Mesenchymal stem cell (in vitro differentiated cells and primary cell): Measurements from ENCODE around the gene RBM20.

Source experiments
- DNase-seq: peaks from one replicate; pipeline ENCODE4 v3.0.0-alpha.2; 2013
- H2AFZ ChIP-seq: one replicate; pipeline ENCODE4 v1.6.1; 2013; ENCODE audit warnings: low read depth, mild to moderate bottlenecking, control low read depth, inconsistent platforms, low read length, moderate library complexity
- H2AK5ac ChIP-seq: 2 replicates; pipeline ENCODE4 v1.6.1; 2013; ENCODE audit warnings: low read length, moderate library complexity, mild to moderate bottlenecking, inconsistent platforms; ENCODE audit not compliant: severe bottlenecking
- H2BK120ac ChIP-seq: one replicate; pipeline ENCODE4 v1.6.1; 2013; ENCODE audit warnings: low read depth, mild to moderate bottlenecking, inconsistent platforms, low read length, moderate library complexity
- H2BK12ac ChIP-seq, 2 experiments: one replicate each; pipeline ENCODE4 v1.6.1; 2013; ENCODE audit warnings: inconsistent platforms in 2 of 2, low read length in 2 of 2, mild to moderate bottlenecking in 2 of 2, moderate library complexity in 2 of 2, control low read depth in 1 of 2
- H2BK15ac ChIP-seq: one replicate; pipeline ENCODE4 v1.6.1; 2013; ENCODE audit warnings: mild to moderate bottlenecking, low read depth, inconsistent platforms; ENCODE audit not compliant: poor library complexity, severe bottlenecking
- H2BK5ac ChIP-seq: 2 replicates; pipeline ENCODE4 v1.6.1; 2013; ENCODE audit warnings: low read depth, mild to moderate bottlenecking, low read length, control low read depth, inconsistent platforms; ENCODE audit not compliant: poor library complexity, severe bottlenecking
- H3K14ac ChIP-seq, 2 experiments: one replicate each; pipeline ENCODE4 v1.6.1; 2013; ENCODE audit warnings: inconsistent platforms in 2 of 2, low read length in 2 of 2, control low read depth in 1 of 2, mild to moderate bottlenecking in 1 of 2, moderate library complexity in 1 of 2
- H3K18ac ChIP-seq, 2 experiments: one replicate each; pipeline ENCODE4 v1.6.1; 2013; ENCODE audit warnings: inconsistent platforms in 2 of 2, low read length in 2 of 2, control low read depth in 1 of 2, low read depth in 1 of 2, mild to moderate bottlenecking in 1 of 2
- H3K23ac ChIP-seq, 2 experiments: one replicate each; pipeline ENCODE4 v1.6.1; 2013; ENCODE audit warnings: inconsistent platforms in 2 of 2, low read length in 2 of 2, mild to moderate bottlenecking in 2 of 2, moderate library complexity in 2 of 2, control low read depth in 1 of 2
- H3K27ac ChIP-seq: 2 replicates; pipeline ENCODE4 v1.5.1; 2013; ENCODE audit warnings: mild to moderate bottlenecking, moderate library complexity, low read length, control low read depth, inconsistent platforms; ENCODE audit not compliant: poor library complexity, severe bottlenecking
- H3K27me3 ChIP-seq, 2 experiments: 2 replicates each; pipeline versions ENCODE4 v1.6.1 to v1.7.0; 2013; ENCODE audit warnings: low read length in 2 of 2, mild to moderate bottlenecking in 2 of 2, moderate library complexity in 2 of 2, control low read depth in 1 of 2, inconsistent platforms in 1 of 2; ENCODE audit not compliant: control insufficient read depth in 1 of 2, insufficient read depth in 1 of 2
- H3K36me3 ChIP-seq, 2 experiments: 2 replicates each; pipeline versions ENCODE4 v1.6.1 to v1.7.0; 2013; ENCODE audit warnings: low read length in 2 of 2, control low read depth in 1 of 2, inconsistent platforms in 1 of 2, low read depth in 1 of 2, mild to moderate bottlenecking in 1 of 2; ENCODE audit not compliant: insufficient read depth in 2 of 2, control insufficient read depth in 1 of 2
- H3K4ac ChIP-seq, 2 experiments: one replicate each; pipeline ENCODE4 v1.6.1; 2013; ENCODE audit warnings: inconsistent platforms in 2 of 2, low read length in 2 of 2, mild to moderate bottlenecking in 2 of 2, moderate library complexity in 2 of 2, control low read depth in 1 of 2, low read depth in 1 of 2
- H3K4me1 ChIP-seq: 2 replicates; pipeline ENCODE4 v1.6.1; 2013; ENCODE audit warnings: low read depth, low read length, control low read depth; ENCODE audit not compliant: control insufficient read depth, insufficient read depth
- H3K4me2 ChIP-seq: 2 replicates; pipeline ENCODE4 v1.6.1; 2013; ENCODE audit warnings: low read length, mild to moderate bottlenecking, inconsistent platforms; ENCODE audit not compliant: poor library complexity, severe bottlenecking
- H3K4me3 ChIP-seq, 2 experiments: 2 replicates each; pipeline versions ENCODE4 v1.5.1 to v1.7.0; 2013; ENCODE audit warnings: low read length in 2 of 2, mild to moderate bottlenecking in 2 of 2, control low read depth in 1 of 2, low read depth in 1 of 2; ENCODE audit not compliant: insufficient read depth in 1 of 2
- H3K79me1 ChIP-seq: replicated peaks from 2 replicates; pipeline ENCODE4 v1.6.1; 2013; ENCODE audit warnings: mild to moderate bottlenecking, control low read depth, low read length, inconsistent platforms; ENCODE audit not compliant: poor library complexity, severe bottlenecking
- H3K9ac ChIP-seq: 2 replicates; pipeline ENCODE4 v1.7.0; 2013; ENCODE audit warnings: mild to moderate bottlenecking, low read length, moderate library complexity
- H3K9me3 ChIP-seq: 2 replicates; pipeline ENCODE4 v1.7.0; 2013; ENCODE audit warnings: mild to moderate bottlenecking, low read length; ENCODE audit not compliant: control insufficient read depth
- H4K8ac ChIP-seq: one replicate; pipeline ENCODE4 v1.6.1; 2013; ENCODE audit warnings: inconsistent platforms, mild to moderate bottlenecking, low read length, moderate library complexity
- H4K91ac ChIP-seq: one replicate; pipeline ENCODE4 v1.6.1; 2013; ENCODE audit warnings: mild to moderate bottlenecking, low read length, inconsistent platforms
- WGBS: methylation state at CpG from one replicate; pipeline ENCODE4 v1.1.7; 2013; ENCODE audit warnings: mixed read lengths; 5-methylcytosine and 5-hydroxymethylcytosine counted together

Gene RBM20

GRCh38 chr10:110862961-110863360, 218.8 kb downstream of the RBM20 start:
- no peak for DNase-seq
- H3K9ac ChIP-seq: no peak overlapping the region
- H2BK15ac ChIP-seq: no peak overlapping the region
- no peak overlapping the region for H3K23ac ChIP-seq
- no peaks in the 10 kb centered on the region for H3K36me3 ChIP-seq
- no peak overlapping the region for H4K8ac ChIP-seq
- H3K79me1 ChIP-seq: no peaks in the 10 kb centered on the region
- no peak overlapping the region for H2AFZ ChIP-seq
- H3K4ac ChIP-seq: no peak overlapping the region
- H3K27ac ChIP-seq: no peak overlapping the region
- H3K4me2 ChIP-seq: no peak overlapping the region
- WGBS: 83% methylated on average over 4 of the region's 6 CpGs
- H3K9me3 ChIP-seq: no peaks in the 10 kb centered on the region
- no peak overlapping the region for H2BK12ac ChIP-seq
- H3K4me3 ChIP-seq: no peak overlapping the region
- no peaks in the 10 kb centered on the region for H3K27me3 ChIP-seq
- H2AK5ac ChIP-seq: no peak overlapping the region
- H2BK5ac ChIP-seq: no peak overlapping the region
- no peak overlapping the region for H2BK120ac ChIP-seq
- H4K91ac ChIP-seq: no peak overlapping the region
- no peaks in the 10 kb centered on the region for H3K4me1 ChIP-seq
- H3K14ac ChIP-seq: no peak overlapping the region
- no peak overlapping the region for H3K18ac ChIP-seq

- H3K4me1 ChIP-seq: no peaks in the 10 kb centered on the region
- no peak overlapping the region for H3K4me2 ChIP-seq
- H3K27me3 ChIP-seq: no peaks in the 10 kb centered on the region
- no peak overlapping the region for H2BK12ac ChIP-seq
- no peak overlapping the region for H2BK120ac ChIP-seq
- no peak overlapping the region for H3K4ac ChIP-seq
- no peaks in the 10 kb centered on the region for H3K36me3 ChIP-seq
- H3K4me3 ChIP-seq: no peak overlapping the region
- no peak overlapping the region for H3K27ac ChIP-seq
- no peaks in the 10 kb centered on the region for H3K9me3 ChIP-seq
- no peak overlapping the region for H3K18ac ChIP-seq
- H3K14ac ChIP-seq: no peak overlapping the region
- H2AFZ ChIP-seq: no peak overlapping the region
- H2BK5ac ChIP-seq: no peak overlapping the region
- no peak overlapping the region for H4K8ac ChIP-seq
- H3K79me1 ChIP-seq: no peaks in the 10 kb centered on the region
- H3K23ac ChIP-seq: no peak overlapping the region
- H3K9ac ChIP-seq: no peak overlapping the region
- no peak for DNase-seq
- no peak overlapping the region for H2AK5ac ChIP-seq
- H2BK15ac ChIP-seq: no peak overlapping the region
- H4K91ac ChIP-seq: no peak overlapping the region
These were observed 219.2 kb downstream of the RBM20 start for GRCh38 chr10:110863361-110863760.

- H2BK5ac ChIP-seq: no peak overlapping the region
- no peak overlapping the region for H3K4me2 ChIP-seq
- no peak overlapping the region for H2AK5ac ChIP-seq
- H3K23ac ChIP-seq: no peak overlapping the region
- H2BK120ac ChIP-seq: no peak overlapping the region
- no peak overlapping the region for H4K91ac ChIP-seq
- no peak overlapping the region for H3K27ac ChIP-seq
- no peak overlapping the region for H2AFZ ChIP-seq
- H3K18ac ChIP-seq: no peak overlapping the region
- H3K27me3 ChIP-seq: no peaks in the 10 kb centered on the region
- H3K79me1 ChIP-seq: no peaks in the 10 kb centered on the region
- no peak overlapping the region for H3K14ac ChIP-seq
- no peak overlapping the region for H3K4me3 ChIP-seq
- no peaks in the 10 kb centered on the region for H3K36me3 ChIP-seq
- no peak overlapping the region for H3K9ac ChIP-seq
- DNase-seq: no peak
- no peaks in the 10 kb centered on the region for H3K9me3 ChIP-seq
- H4K8ac ChIP-seq: no peak overlapping the region
- no peak overlapping the region for H2BK15ac ChIP-seq
- no peaks in the 10 kb centered on the region for H3K4me1 ChIP-seq
- WGBS: 100% methylated on average over 2 of the region's 2 CpGs
- H3K4ac ChIP-seq: no peak overlapping the region
- peak overlapping the region in 1 of 2 experiments; percentile 2 for H2BK12ac ChIP-seq
These were observed 219.8 kb downstream of the RBM20 start for GRCh38 chr10:110863956-110864355.

GRCh38 chr10:110864662-110865140, 220.6 kb downstream of the RBM20 start:
- Histone ChIP-seq H3K23ac (no peak overlapping the region), H3K4ac (no peak overlapping the region)

More at GRCh38 chr10:110864662-110865140, 220.6 kb downstream of the RBM20 start:
- H3K9me3 ChIP-seq: no peaks in the 10 kb centered on the region
- no peak overlapping the region for H2BK120ac ChIP-seq
- no peaks in the 10 kb centered on the region for H3K4me1 ChIP-seq
- WGBS: 63% methylated on average over 6 of the region's 6 CpGs
- no peak overlapping the region for H2AK5ac ChIP-seq
- peak; percentile 49 for DNase-seq
- H3K36me3 ChIP-seq: no peaks in the 10 kb centered on the region
- H3K14ac ChIP-seq: no peak overlapping the region
- H3K27me3 ChIP-seq: no peaks in the 10 kb centered on the region
- H4K91ac ChIP-seq: no peak overlapping the region
- H3K27ac ChIP-seq: no peak overlapping the region
- H2BK5ac ChIP-seq: no peak overlapping the region
- H3K4me2 ChIP-seq: no peak overlapping the region
- no peak overlapping the region for H2BK15ac ChIP-seq
- H4K8ac ChIP-seq: peak overlapping the region; percentile 54
- H2AFZ ChIP-seq: no peak overlapping the region
- H3K9ac ChIP-seq: peak overlapping the region; percentile 72
- peak overlapping the region in 1 of 2 experiments; percentile 24 for H3K4me3 ChIP-seq
- H3K79me1 ChIP-seq: no peaks in the 10 kb centered on the region
- H3K18ac ChIP-seq: peak overlapping the region; percentile 52 to 86
- no peak overlapping the region for H2BK12ac ChIP-seq
